Colonic mucosa (tissue), 4 donors: ENCODE results near the gene IFNAR2. TPM values are rescaled to one million over a fixed set of nuclear protein-coding genes. Genes with fewer than 3 reads are reported as not detected.

ENCODE experiments used
- DNase-seq: peaks from one replicate; pipeline ENCODE4 v3.0.0-alpha.2; 2020
- H3K27ac ChIP-seq: fragments of 200-600 bp; one replicate; pipeline ENCODE4 v1.8.0; 2021
- H3K27me3 ChIP-seq: fragments of 200-600 bp; one replicate; pipeline ENCODE4 v1.8.0; 2021
- H3K36me3 ChIP-seq: fragments of 200-600 bp; one replicate; pipeline ENCODE4 v1.8.0; 2021
- H3K4me1 ChIP-seq: fragments of 200-600 bp; one replicate; pipeline ENCODE4 v1.8.0; 2021; ENCODE audit warnings: mild to moderate bottlenecking
- H3K4me3 ChIP-seq: fragments of 200-600 bp; one replicate; pipeline ENCODE4 v1.8.0; 2021
- H3K9ac ChIP-seq, 2 donors: one replicate each; pipeline ENCODE4 v1.7.0; 2013; ENCODE audit warnings: control low read depth in 2 of 2, low read depth in 2 of 2, low read length in 2 of 2
- H3K9me3 ChIP-seq: fragments of 200-600 bp; one replicate; pipeline ENCODE4 v1.8.0; 2021
- intact Hi-C: fragments of 100-400 bp; cut with DNase I; formaldehyde crosslinking; loops from one replicate; pipeline ENCODE4 v1.14.1; 2022
- total RNA-seq, 2 donors: library from RNA; stranded (reverse); fragmentation: NEBNext Ultra II Directional in 1 of 2; extraction: Animal tissue kit (Norgen Biotek cat#: 25700) in 1 of 2; gene quantifications; one replicate each; pipeline ENCODE4 v1.2.1, GENCODE V29; 2021
- TF ChIP-seq, protein P1 (sequence below): fragments of 200-600 bp; IDR thresholded peaks from one replicate; pipeline ENCODE4 v1.8.0; 2022; ENCODE audit warnings: antibody characterized with exemption, mild to moderate bottlenecking
- donor health status: healthy.
- donor health status: DM: no; HTN: no; CAD: no.
- donor health status: DM: no; HTN: no; CAD: no.

Gene IFNAR2
- total RNA-seq, 2 donors from 2014 or later, result 7.0 to 19.5 TPM

GRCh38 chr21:33254766-33255165 lies 25.0 kb downstream of the IFNAR2 start:
- H3K9me3 ChIP-seq, result no peaks in the 10 kb centered on the region
- intact Hi-C loops, result no loop called here
- no peak for DNase-seq
- no peak overlapping the region for H3K4me3 ChIP-seq
- no peaks in the 10 kb centered on the region for H3K36me3 ChIP-seq
- H3K9ac ChIP-seq, result no peak overlapping the region
- H3K4me1 ChIP-seq, result no peaks in the 10 kb centered on the region
- TF ChIP-seq, protein P1, sequence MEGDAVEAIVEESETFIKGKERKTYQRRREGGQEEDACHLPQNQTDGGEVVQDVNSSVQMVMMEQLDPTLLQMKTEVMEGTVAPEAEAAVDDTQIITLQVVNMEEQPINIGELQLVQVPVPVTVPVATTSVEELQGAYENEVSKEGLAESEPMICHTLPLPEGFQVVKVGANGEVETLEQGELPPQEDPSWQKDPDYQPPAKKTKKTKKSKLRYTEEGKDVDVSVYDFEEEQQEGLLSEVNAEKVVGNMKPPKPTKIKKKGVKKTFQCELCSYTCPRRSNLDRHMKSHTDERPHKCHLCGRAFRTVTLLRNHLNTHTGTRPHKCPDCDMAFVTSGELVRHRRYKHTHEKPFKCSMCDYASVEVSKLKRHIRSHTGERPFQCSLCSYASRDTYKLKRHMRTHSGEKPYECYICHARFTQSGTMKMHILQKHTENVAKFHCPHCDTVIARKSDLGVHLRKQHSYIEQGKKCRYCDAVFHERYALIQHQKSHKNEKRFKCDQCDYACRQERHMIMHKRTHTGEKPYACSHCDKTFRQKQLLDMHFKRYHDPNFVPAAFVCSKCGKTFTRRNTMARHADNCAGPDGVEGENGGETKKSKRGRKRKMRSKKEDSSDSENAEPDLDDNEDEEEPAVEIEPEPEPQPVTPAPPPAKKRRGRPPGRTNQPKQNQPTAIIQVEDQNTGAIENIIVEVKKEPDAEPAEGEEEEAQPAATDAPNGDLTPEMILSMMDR, result no peak
- H3K27ac ChIP-seq, result no peak overlapping the region
- H3K27me3 ChIP-seq, result no peaks in the 10 kb centered on the region

GRCh38 chr21:33255404-33255803 lies 25.7 kb downstream of the IFNAR2 start:
- TF ChIP-seq, protein P1, result no peak

GRCh38 chr21:33256019-33256418 lies 26.3 kb downstream of the IFNAR2 start:
- no peaks in the 10 kb centered on the region for H3K9me3 ChIP-seq
- H3K4me1 ChIP-seq, result no peaks in the 10 kb centered on the region
- no peak overlapping the region for H3K9ac ChIP-seq
- intact Hi-C loops, result no loop called here
- H3K36me3 ChIP-seq, result no peaks in the 10 kb centered on the region
- H3K27me3 ChIP-seq, result no peaks in the 10 kb centered on the region
- DNase-seq, result no peak
- no peak overlapping the region for H3K4me3 ChIP-seq
- no peak overlapping the region for H3K27ac ChIP-seq
- TF ChIP-seq, protein P1, result no peak

More at GRCh38 chr21:33255404-33255803, 25.7 kb downstream of the IFNAR2 start:
- H3K9ac ChIP-seq, result no peak overlapping the region
- H3K4me1 ChIP-seq, result no peaks in the 10 kb centered on the region
- intact Hi-C loops, result no loop called here
- no peaks in the 10 kb centered on the region for H3K9me3 ChIP-seq
- no peak for DNase-seq
- no peaks in the 10 kb centered on the region for H3K27me3 ChIP-seq
- no peak overlapping the region for H3K27ac ChIP-seq
- H3K4me3 ChIP-seq, result no peak overlapping the region
- no peaks in the 10 kb centered on the region for H3K36me3 ChIP-seq

DNA sequence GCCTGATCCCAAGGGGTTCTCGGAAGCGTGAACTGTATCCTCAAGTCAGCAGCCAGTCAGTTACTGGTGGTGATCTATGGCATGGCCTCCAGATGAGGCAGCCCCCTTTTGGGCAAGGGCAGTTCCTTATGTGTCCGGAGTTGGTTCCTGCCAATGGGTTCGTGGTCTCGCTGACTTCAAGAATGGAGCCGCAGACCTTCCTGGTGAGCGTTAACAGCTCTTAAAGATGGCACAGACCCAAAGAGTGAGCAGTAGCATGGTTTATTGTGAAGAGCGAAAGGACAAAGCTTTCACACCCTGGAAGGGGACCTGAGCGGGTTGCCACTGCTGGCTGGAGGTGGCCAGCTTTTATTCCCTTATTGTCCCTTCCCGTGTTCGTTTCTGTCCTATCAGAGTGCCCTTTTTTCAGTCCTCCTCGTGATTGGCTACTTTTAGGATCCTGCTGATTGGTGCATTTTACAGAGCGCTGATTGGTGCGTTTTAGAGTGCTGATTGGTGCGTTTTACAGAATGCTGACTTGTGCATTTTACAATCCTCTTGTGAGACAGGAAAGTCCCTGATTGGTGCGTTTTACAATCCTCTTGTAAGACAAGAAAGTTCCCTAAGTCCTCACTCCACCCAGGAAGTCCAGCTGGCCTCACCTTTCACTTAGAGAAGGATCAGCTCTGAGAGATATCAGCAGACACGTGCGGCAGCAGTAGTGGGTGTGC lies 27.5 kb downstream of the IFNAR2 start:
- H3K4me3 ChIP-seq, result no peak overlapping the region
- H3K9ac ChIP-seq, result no peak overlapping the region

GRCh38 chr21:33258475-33258874 lies 28.7 kb downstream of the IFNAR2 start:
- Histone ChIP-seq H3K9me3 (no peaks in the 10 kb centered on the region), H3K4me3 (no peak overlapping the region), H3K9ac (no peak overlapping the region), H3K27me3 (no peaks in the 10 kb centered on the region), H3K4me1 (no peaks in the 10 kb centered on the region), H3K36me3 (no peaks in the 10 kb centered on the region), H3K27ac (no peak overlapping the region)
- intact Hi-C loops, result no loop called here
- TF ChIP-seq, protein P1, result no peak
- DNase-seq, result no peak

More for the DNA sequence above, 27.5 kb downstream of the IFNAR2 start:
- TF ChIP-seq, protein P1, result no peak
- Histone ChIP-seq H3K27me3 (no peaks in the 10 kb centered on the region), H3K9me3 (no peaks in the 10 kb centered on the region), H3K27ac (no peak overlapping the region), H3K4me1 (no peaks in the 10 kb centered on the region), H3K36me3 (no peaks in the 10 kb centered on the region)
- no peak for DNase-seq
- intact Hi-C loops, result no loop called here
